ENCODE results near the gene MS4A8.
"Not testable (repeated sequence)": the region's sequence is repeated elsewhere in the genome, so short reads cannot be mapped to it uniquely, and the experiment has no call there.

Gene MS4A8

GRCh38 chr11:60710482-60710881 is 11.1 kb downstream of the MS4A8 start:
- no peak for DNase-seq (ENCODE audit: low read depth)
- no peak overlapping the region for H3K4me3 ChIP-seq (ENCODE audit: low read length)
- TF ChIP-seq CTCF (conservative IDR thresholded peaks at IDR 0.05; ENCODE audit: low read depth, low read length), result no peak

GRCh38 chr11:60711276-60711675 is 11.9 kb downstream of the MS4A8 start:
- DNase-seq (ENCODE audit: low read depth), result no peak
- H3K4me3 ChIP-seq (ENCODE audit: low read length), result no peak overlapping the region
- TF ChIP-seq CTCF (conservative IDR thresholded peaks at IDR 0.05; ENCODE audit: low read depth, low read length), result no peak

GRCh38 chr11:60713423-60713822 is 14.0 kb downstream of the MS4A8 start:
- not testable (repeated sequence) for H3K4me3 ChIP-seq (ENCODE audit: low read length); DNase-seq (ENCODE audit: low read depth)

GRCh38 chr11:60717956-60718355 is 18.5 kb downstream of the MS4A8 start:
- no peak for DNase-seq (ENCODE audit: low read depth)
- no peak for TF ChIP-seq CTCF (conservative IDR thresholded peaks at IDR 0.05; ENCODE audit: low read depth, low read length)

GRCh38 chr11:60718524-60719316 is 19.3 kb downstream of the MS4A8 start:
- no peak for TF ChIP-seq CTCF (conservative IDR thresholded peaks at IDR 0.05; ENCODE audit: low read depth, low read length)
- no peak for DNase-seq (ENCODE audit: low read depth)
- no peak overlapping the region for H3K4me3 ChIP-seq (ENCODE audit: low read length)

More at GRCh38 chr11:60717956-60718355, 18.5 kb downstream of the MS4A8 start:
- no peak overlapping the region for H3K4me3 ChIP-seq (ENCODE audit: low read length)

- no peak for TF ChIP-seq CTCF (conservative IDR thresholded peaks at IDR 0.05; ENCODE audit: low read depth, low read length)
- DNase-seq (ENCODE audit: low read depth), result no peak
- H3K4me3 ChIP-seq (ENCODE audit: low read length), result no peak overlapping the region
Observed at GRCh38 chr11:60719391-60719790, 20.0 kb downstream of the MS4A8 start.

- TF ChIP-seq CTCF (conservative IDR thresholded peaks at IDR 0.05; ENCODE audit: low read depth, low read length), result no peak
- no peak overlapping the region for H3K4me3 ChIP-seq (ENCODE audit: low read length)
- DNase-seq (ENCODE audit: low read depth), result no peak
Observed at GRCh38 chr11:60720460-60720859, 21.0 kb downstream of the MS4A8 start.
